ENCODE results near the gene PARP14.

PARP14 gene

GRCh38 chr3:122773944-122774509 lies 93.4 kb downstream of the PARP14 start:
- Histone ChIP-seq H3K4me3 (replicated peaks; ENCODE audit: low read depth, low read length) (peak overlapping the region; percentile 6; the same call in 1 of the 2 replicates), H3K36me3 (ENCODE audit: control insufficient read depth, insufficient read depth, low read length) (no peaks in the 10 kb centered on the region), H3K27me3 (replicated peaks; ENCODE audit: control insufficient read depth, insufficient read depth, low read length) (no peaks in the 10 kb centered on the region)
- no peak for TF ChIP-seq CTCF (IDR thresholded peaks at IDR 0.05; ENCODE audit: insufficient read depth, low read length, poor library complexity, severe bottlenecking)
- DNase-seq (ENCODE audit: extremely low read depth, insufficient read length) = peak; percentile 15

- no peaks in the 10 kb centered on the region for H3K36me3 ChIP-seq (ENCODE audit: control insufficient read depth, insufficient read depth, low read length)
- H3K4me3 ChIP-seq (replicated peaks; ENCODE audit: low read depth, low read length) = no peak overlapping the region
- no peak for DNase-seq (ENCODE audit: extremely low read depth, insufficient read length)
- H3K27me3 ChIP-seq (replicated peaks; ENCODE audit: control insufficient read depth, insufficient read depth, low read length) = no peaks in the 10 kb centered on the region
- TF ChIP-seq CTCF (IDR thresholded peaks at IDR 0.05; ENCODE audit: insufficient read depth, low read length, poor library complexity, severe bottlenecking) = no peak
Observed at GRCh38 chr3:122774564-122774963, 93.9 kb downstream of the PARP14 start.

GRCh38 chr3:122776675-122777468 lies 96.2 kb downstream of the PARP14 start:
- no peak for DNase-seq (ENCODE audit: extremely low read depth, insufficient read length)
- no peaks in the 10 kb centered on the region for H3K36me3 ChIP-seq (ENCODE audit: control insufficient read depth, insufficient read depth, low read length)

GRCh38 chr3:122777563-122777962 lies 96.9 kb downstream of the PARP14 start:
- Histone ChIP-seq H3K36me3 (ENCODE audit: control insufficient read depth, insufficient read depth, low read length) (no peaks in the 10 kb centered on the region), H3K27me3 (replicated peaks; ENCODE audit: control insufficient read depth, insufficient read depth, low read length) (no peaks in the 10 kb centered on the region), H3K4me3 (replicated peaks; ENCODE audit: low read depth, low read length) (no peak overlapping the region)
- no peak for DNase-seq (ENCODE audit: extremely low read depth, insufficient read length)
- no peak for TF ChIP-seq CTCF (IDR thresholded peaks at IDR 0.05; ENCODE audit: insufficient read depth, low read length, poor library complexity, severe bottlenecking)

More at GRCh38 chr3:122776675-122777468, 96.2 kb downstream of the PARP14 start:
- no peak for TF ChIP-seq CTCF (IDR thresholded peaks at IDR 0.05; ENCODE audit: insufficient read depth, low read length, poor library complexity, severe bottlenecking)
- Histone ChIP-seq H3K27me3 (replicated peaks; ENCODE audit: control insufficient read depth, insufficient read depth, low read length) (no peaks in the 10 kb centered on the region), H3K4me3 (replicated peaks; ENCODE audit: low read depth, low read length) (no peak overlapping the region)
